LNCAP (cell line): ENCODE measurements around the gene SLIT1.

Experiments
- CTCF ChIP-seq: fragments of 450-650 bp; IDR thresholded peaks from 2 replicates; pipeline ENCODE4 v1.5.1; 2017; ENCODE audit warnings: mild to moderate bottlenecking

The SLIT1 gene

GRCh38 chr10:97211229-97211628 lies 25.5 kb upstream of the SLIT1 start:
- no peak for TF ChIP-seq CTCF

GRCh38 chr10:97210543-97210960 lies 24.8 kb upstream of the SLIT1 start:
- TF ChIP-seq CTCF = peak; percentile 91

GRCh38 chr10:97207756-97208346 lies 22.1 kb upstream of the SLIT1 start:
- no peak for TF ChIP-seq CTCF

GRCh38 chr10:97207131-97207530 lies 21.4 kb upstream of the SLIT1 start:
- no peak for TF ChIP-seq CTCF

GRCh38 chr10:97204826-97205679 lies 19.3 kb upstream of the SLIT1 start:
- no peak for TF ChIP-seq CTCF

- no peak for TF ChIP-seq CTCF
These were observed 17.5 kb upstream of the SLIT1 start for GRCh38 chr10:97203220-97203619.

GRCh38 chr10:97200616-97201015 lies 14.9 kb upstream of the SLIT1 start:
- no peak for TF ChIP-seq CTCF
